Neural cell (in vitro differentiated cells): Measurements from ENCODE around the gene TEX2. TPM values are rescaled to one million over a fixed set of nuclear protein-coding genes. Genes with fewer than 3 reads are reported as not detected.

Experiments
- H2AFZ ChIP-seq: fragments of 200-600, 300-800 bp; sonication (generic), shearing (Covaris generic); 2 replicates; pipeline ENCODE4 v1.6.0; 2014; ENCODE audit warnings: low read depth, mild to moderate bottlenecking, antibody characterized with exemption, low read length, moderate library complexity
- H3F3A ChIP-seq: fragments of 200-600 bp; shearing (Covaris generic); 2 replicates; pipeline ENCODE4 v1.6.1; 2016; ENCODE audit warnings: mild to moderate bottlenecking, moderate library complexity, mixed read lengths, antibody characterized with exemption, low read length; ENCODE audit not compliant: insufficient read depth, poor library complexity, severe bottlenecking
- H3K27ac ChIP-seq: fragments of 200-600, 300-800 bp; sonication (generic), shearing (Covaris generic); 2 replicates; pipeline ENCODE4 v1.5.1; 2014; ENCODE audit warnings: mild to moderate bottlenecking, low read length, moderate library complexity
- H3K27me3 ChIP-seq: fragments of 300-800, 200-600 bp; sonication (generic), shearing (Covaris generic); 2 replicates; pipeline ENCODE4 v1.6.0; 2014; ENCODE audit warnings: mild to moderate bottlenecking, low read depth, low read length, moderate library complexity; ENCODE audit not compliant: insufficient read depth
- H3K36me3 ChIP-seq: fragments of 300-800, 200-600 bp; sonication (generic), shearing (Covaris generic); 2 replicates; pipeline ENCODE4 v1.5.1; 2014; ENCODE audit warnings: mild to moderate bottlenecking, antibody characterized with exemption, low read length, moderate library complexity; ENCODE audit not compliant: insufficient read depth
- H3K4me2 ChIP-seq: fragments of 300-800, 200-600 bp; sonication (generic), shearing (Covaris generic); 2 replicates; pipeline ENCODE4 v1.6.0; 2014; ENCODE audit warnings: mild to moderate bottlenecking, low read length
- H3K4me3 ChIP-seq: fragments of 300-800, 200-600 bp; sonication (generic), shearing (Covaris generic); 2 replicates; pipeline ENCODE4 v1.5.1; 2014; ENCODE audit warnings: mild to moderate bottlenecking, low read length, moderate library complexity
- H3K79me2 ChIP-seq: fragments of 200-600 bp; shearing (Covaris generic); replicated peaks from 2 replicates; pipeline ENCODE4 v1.6.0; 2014; ENCODE audit warnings: mild to moderate bottlenecking, low read length, moderate library complexity; ENCODE audit not compliant: insufficient read depth
- H3K9ac ChIP-seq: fragments of 300-800, 200-600 bp; sonication (generic), shearing (Covaris generic); 2 replicates; pipeline ENCODE4 v1.6.1; 2016; ENCODE audit warnings: mild to moderate bottlenecking, low read length, mixed read lengths
- H3K9me2 ChIP-seq: fragments of 200-600 bp; shearing (Covaris generic); 2 replicates; pipeline ENCODE4 v1.6.1; 2016; ENCODE audit warnings: mild to moderate bottlenecking, low read length, mixed read lengths; ENCODE audit not compliant: insufficient read depth
- H3K9me3 ChIP-seq: fragments of 200-600, 300-800 bp; sonication (generic), shearing (Covaris generic); 2 replicates; pipeline ENCODE4 v1.6.1; 2016; ENCODE audit warnings: mild to moderate bottlenecking, mixed run types, low read length, moderate library complexity, mixed read lengths
- H4K20me1 ChIP-seq: fragments of 200-600 bp; shearing (Covaris generic); 2 replicates; pipeline ENCODE4 v1.6.1; 2016; ENCODE audit warnings: mild to moderate bottlenecking, mixed run types; ENCODE audit not compliant: insufficient read depth
- EP300 ChIP-seq: fragments of 450-650 bp; conservative IDR thresholded peaks from 2 replicates; pipeline ENCODE4 v1.6.1; 2014; ENCODE audit warnings: antibody characterized with exemption, mild to moderate bottlenecking, moderate library complexity; ENCODE audit not compliant: poor library complexity, severe bottlenecking
- EZH2 ChIP-seq: fragments of 200-600, 300-800 bp; shearing (Covaris generic), sonication (generic); IDR thresholded peaks from 2 replicates; pipeline ENCODE4 v1.6.1; 2014; ENCODE audit warnings: antibody characterized with exemption, low read length, borderline replicate concordance, mild to moderate bottlenecking; ENCODE audit not compliant: insufficient read depth, poor library complexity, severe bottlenecking
- MXI1 ChIP-seq: fragments of 450-650 bp; conservative IDR thresholded peaks from 2 replicates; pipeline ENCODE4 v1.6.1; 2014; ENCODE audit warnings: antibody characterized with exemption, mild to moderate bottlenecking; ENCODE audit not compliant: poor library complexity, severe bottlenecking
- POLR2AphosphoS5 ChIP-seq: IDR thresholded peaks from 2 replicates; pipeline ENCODE4 v1.6.1; 2012
- RAD21 ChIP-seq: fragments of 450-650 bp; conservative IDR thresholded peaks from 2 replicates; pipeline ENCODE4 v1.6.1; 2014; ENCODE audit warnings: antibody characterized with exemption, mild to moderate bottlenecking, moderate library complexity
- SMC3 ChIP-seq: fragments of 450-650 bp; conservative IDR thresholded peaks from 2 replicates; pipeline ENCODE4 v1.6.1; 2014; ENCODE audit warnings: antibody characterized with exemption, mild to moderate bottlenecking, moderate library complexity; ENCODE audit not compliant: poor library complexity
- TAF1 ChIP-seq: IDR thresholded peaks from 2 replicates; pipeline ENCODE4 v1.6.1; 2012; ENCODE audit warnings: low read depth
- polyA plus RNA-seq: library from polyadenylated mRNA; depleted of rRNA; stranded (reverse); fragments of >200 nt; gene quantifications from 2 replicates; pipeline ENCODE4 v1.2.3, GENCODE V29; 2014
- TF ChIP-seq, protein P1 (sequence below): IDR thresholded peaks from 2 replicates; pipeline ENCODE4 v1.6.1; 2012; ENCODE audit warnings: borderline replicate concordance
- TF ChIP-seq, protein P2 (sequence below): fragments of 450-650 bp; IDR thresholded peaks from 2 replicates; pipeline ENCODE4 v1.5.1; 2014; ENCODE audit warnings: antibody characterized with exemption, mild to moderate bottlenecking, moderate library complexity; ENCODE audit not compliant: poor library complexity, severe bottlenecking

Gene TEX2
- polyA plus RNA-seq, 1 donor from 2014 or later = 19.7 TPM

DNA sequence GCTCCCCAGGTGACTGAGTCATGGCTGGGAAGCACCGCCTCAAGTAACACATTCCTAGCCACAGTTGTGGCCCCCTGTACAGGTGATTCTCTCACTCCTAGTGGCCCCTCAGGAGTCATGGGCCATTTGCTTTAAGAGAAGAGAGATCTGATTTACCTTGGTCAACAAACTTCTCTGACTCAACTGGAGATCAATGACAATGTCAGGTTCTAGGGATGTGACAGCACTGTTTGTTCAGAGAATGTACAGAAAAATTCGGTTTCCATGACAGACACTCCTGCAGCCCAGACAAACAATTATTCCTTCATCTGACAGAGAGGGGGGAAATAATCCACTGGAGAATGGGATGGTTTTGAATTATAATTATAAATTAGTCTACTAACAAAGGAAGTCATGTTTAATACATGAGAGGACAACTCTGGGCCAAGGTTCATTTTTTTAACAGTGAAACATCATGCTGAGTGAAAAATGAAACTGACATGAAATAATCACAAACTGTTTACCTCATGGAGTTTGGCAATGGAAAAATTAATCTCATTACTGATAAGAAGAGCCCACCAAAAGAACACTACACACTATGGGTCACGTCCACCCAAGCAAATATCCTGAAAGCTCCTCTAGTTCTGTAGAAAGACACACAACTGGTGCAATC, 142.8 kb downstream of the TEX2 start:
- no peak overlapping the region for H3K4me2 ChIP-seq
- H4K20me1 ChIP-seq = no peaks in the 10 kb centered on the region
- no peak overlapping the region for H2AFZ ChIP-seq
- no peaks in the 10 kb centered on the region for H3F3A ChIP-seq
- TF ChIP-seq TAF1 (no peak), EZH2 (no peak)
- TF ChIP-seq, protein P1, sequence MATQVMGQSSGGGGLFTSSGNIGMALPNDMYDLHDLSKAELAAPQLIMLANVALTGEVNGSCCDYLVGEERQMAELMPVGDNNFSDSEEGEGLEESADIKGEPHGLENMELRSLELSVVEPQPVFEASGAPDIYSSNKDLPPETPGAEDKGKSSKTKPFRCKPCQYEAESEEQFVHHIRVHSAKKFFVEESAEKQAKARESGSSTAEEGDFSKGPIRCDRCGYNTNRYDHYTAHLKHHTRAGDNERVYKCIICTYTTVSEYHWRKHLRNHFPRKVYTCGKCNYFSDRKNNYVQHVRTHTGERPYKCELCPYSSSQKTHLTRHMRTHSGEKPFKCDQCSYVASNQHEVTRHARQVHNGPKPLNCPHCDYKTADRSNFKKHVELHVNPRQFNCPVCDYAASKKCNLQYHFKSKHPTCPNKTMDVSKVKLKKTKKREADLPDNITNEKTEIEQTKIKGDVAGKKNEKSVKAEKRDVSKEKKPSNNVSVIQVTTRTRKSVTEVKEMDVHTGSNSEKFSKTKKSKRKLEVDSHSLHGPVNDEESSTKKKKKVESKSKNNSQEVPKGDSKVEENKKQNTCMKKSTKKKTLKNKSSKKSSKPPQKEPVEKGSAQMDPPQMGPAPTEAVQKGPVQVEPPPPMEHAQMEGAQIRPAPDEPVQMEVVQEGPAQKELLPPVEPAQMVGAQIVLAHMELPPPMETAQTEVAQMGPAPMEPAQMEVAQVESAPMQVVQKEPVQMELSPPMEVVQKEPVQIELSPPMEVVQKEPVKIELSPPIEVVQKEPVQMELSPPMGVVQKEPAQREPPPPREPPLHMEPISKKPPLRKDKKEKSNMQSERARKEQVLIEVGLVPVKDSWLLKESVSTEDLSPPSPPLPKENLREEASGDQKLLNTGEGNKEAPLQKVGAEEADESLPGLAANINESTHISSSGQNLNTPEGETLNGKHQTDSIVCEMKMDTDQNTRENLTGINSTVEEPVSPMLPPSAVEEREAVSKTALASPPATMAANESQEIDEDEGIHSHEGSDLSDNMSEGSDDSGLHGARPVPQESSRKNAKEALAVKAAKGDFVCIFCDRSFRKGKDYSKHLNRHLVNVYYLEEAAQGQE = no peak
- peak overlapping the region; percentile 13 for H3K27ac ChIP-seq
- H3K9me2 ChIP-seq = no peaks in the 10 kb centered on the region
- H3K79me2 ChIP-seq = no peaks in the 10 kb centered on the region
- no peaks in the 10 kb centered on the region for H3K9me3 ChIP-seq
- H3K9ac ChIP-seq = no peak overlapping the region
- no peaks in the 10 kb centered on the region for H3K27me3 ChIP-seq
- no peaks in the 10 kb centered on the region for H3K36me3 ChIP-seq
- H3K4me3 ChIP-seq = no peak overlapping the region

DNA sequence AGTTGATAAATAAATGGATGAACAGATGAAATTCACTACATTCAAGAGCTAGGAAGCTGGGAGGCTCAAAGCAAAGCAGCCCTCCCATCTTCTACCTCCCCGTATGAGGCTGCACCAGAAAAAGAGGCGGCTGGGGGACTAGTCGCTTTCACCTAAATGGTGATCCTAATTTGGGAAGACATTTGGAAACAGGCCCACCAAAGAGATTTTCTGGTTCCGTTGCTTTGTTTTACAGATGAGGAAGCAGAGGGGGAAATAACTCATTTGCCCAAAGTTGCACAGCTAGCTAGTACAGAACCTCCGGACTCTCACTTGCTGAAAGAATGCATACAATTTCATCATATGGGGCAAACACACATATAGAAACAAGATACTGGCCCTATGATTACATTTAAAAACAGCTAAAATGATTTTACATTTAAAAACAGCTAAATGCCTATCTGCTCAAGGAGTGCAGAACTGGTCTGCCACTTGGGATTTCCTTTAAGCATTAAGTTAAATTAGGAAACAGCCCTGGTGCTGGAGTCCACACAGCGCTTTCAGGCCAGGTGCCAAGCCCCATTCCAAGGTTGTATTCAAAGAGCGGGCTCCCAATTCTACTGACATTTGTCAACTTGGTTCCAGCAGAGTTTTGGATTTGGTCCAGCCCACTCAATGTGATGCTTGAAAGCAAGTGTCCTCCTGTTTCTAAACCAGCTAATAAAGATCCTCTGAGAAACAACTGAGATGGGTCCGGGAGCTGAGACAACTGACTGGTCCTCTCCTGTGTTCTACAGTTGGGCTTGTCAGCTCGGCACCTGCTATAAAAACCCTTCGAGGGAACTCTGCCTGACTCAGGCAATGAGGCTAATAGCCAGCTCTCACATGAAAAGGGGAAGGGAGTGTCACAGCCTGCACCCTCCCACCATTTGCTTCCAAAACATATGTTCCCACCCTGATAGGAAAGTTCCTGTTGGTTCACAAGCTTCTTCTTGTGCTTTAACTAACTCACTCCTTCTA, 144.8 kb downstream of the TEX2 start:
- H2AFZ ChIP-seq = no peak overlapping the region
- H3K9ac ChIP-seq = no peak overlapping the region
- TF ChIP-seq, protein P2, sequence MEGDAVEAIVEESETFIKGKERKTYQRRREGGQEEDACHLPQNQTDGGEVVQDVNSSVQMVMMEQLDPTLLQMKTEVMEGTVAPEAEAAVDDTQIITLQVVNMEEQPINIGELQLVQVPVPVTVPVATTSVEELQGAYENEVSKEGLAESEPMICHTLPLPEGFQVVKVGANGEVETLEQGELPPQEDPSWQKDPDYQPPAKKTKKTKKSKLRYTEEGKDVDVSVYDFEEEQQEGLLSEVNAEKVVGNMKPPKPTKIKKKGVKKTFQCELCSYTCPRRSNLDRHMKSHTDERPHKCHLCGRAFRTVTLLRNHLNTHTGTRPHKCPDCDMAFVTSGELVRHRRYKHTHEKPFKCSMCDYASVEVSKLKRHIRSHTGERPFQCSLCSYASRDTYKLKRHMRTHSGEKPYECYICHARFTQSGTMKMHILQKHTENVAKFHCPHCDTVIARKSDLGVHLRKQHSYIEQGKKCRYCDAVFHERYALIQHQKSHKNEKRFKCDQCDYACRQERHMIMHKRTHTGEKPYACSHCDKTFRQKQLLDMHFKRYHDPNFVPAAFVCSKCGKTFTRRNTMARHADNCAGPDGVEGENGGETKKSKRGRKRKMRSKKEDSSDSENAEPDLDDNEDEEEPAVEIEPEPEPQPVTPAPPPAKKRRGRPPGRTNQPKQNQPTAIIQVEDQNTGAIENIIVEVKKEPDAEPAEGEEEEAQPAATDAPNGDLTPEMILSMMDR = no peak
- TF ChIP-seq SMC3 (no peak), EZH2 (no peak), TAF1 (no peak), RAD21 (no peak), POLR2AphosphoS5 (no peak), MXI1 (no peak), EP300 (no peak)
- TF ChIP-seq, protein P1 = no peak
- H3F3A ChIP-seq = no peaks in the 10 kb centered on the region
- no peaks in the 10 kb centered on the region for H3K27me3 ChIP-seq
- H4K20me1 ChIP-seq = no peaks in the 10 kb centered on the region
- H3K27ac ChIP-seq = no peak overlapping the region
- no peaks in the 10 kb centered on the region for H3K9me2 ChIP-seq
- no peaks in the 10 kb centered on the region for H3K36me3 ChIP-seq
- no peak overlapping the region for H3K4me3 ChIP-seq
- H3K4me2 ChIP-seq = no peak overlapping the region
- no peaks in the 10 kb centered on the region for H3K79me2 ChIP-seq
- no peaks in the 10 kb centered on the region for H3K9me3 ChIP-seq
